HCT116 (cell line): Measurements from ENCODE around the gene RTKN2. TPM values are rescaled to one million over a fixed set of nuclear protein-coding genes. Genes with fewer than 3 reads are reported as not detected.

ENCODE experiments used
- ATAC-seq: fragments of 200-7000 bp; cut with Tn5 transposase; 2 replicates; pipeline ENCODE4 v1.9.1; 2020; ENCODE audit warnings: mild to moderate bottlenecking, moderate library complexity
- BruUV-seq: library from RNA; stranded (reverse); fragments of 400-500 nt; replicated peaks from 2 replicates; lab custom pipeline; 2021; lab: Mats Ljungman, UMichigan
- CTCF ChIA-PET: fragments of 300-600 bp; sonication (Branson Sonifier 250); formaldehyde crosslinking; loops from one replicate; lab custom pipeline; 2021; ENCODE audit warnings: antibody characterized with exemption; lab: Charles Lee
- POLR2A ChIA-PET: fragments of 300-600, 350-600 bp; sonication (Branson Sonifier 250); formaldehyde crosslinking; loops from one replicate; lab custom pipeline; 2021; ENCODE audit warnings: antibody characterized with exemption; lab: Charles Lee
- RAD21 ChIA-PET, 2 experiments: fragments of 300-600 bp; sonication (Branson Sonifier 250); formaldehyde crosslinking; loops; one replicate each; lab custom pipeline; 2023; ENCODE audit warnings: low total read pairs in 2 of 2; ENCODE audit not compliant: uncharacterized antibody in 2 of 2, unreplicated experiment in 2 of 2, low non-redundant PET in 1 of 2; lab: Charles Lee
- DNase-seq: peaks from one replicate; pipeline ENCODE4 v3.0.0-alpha.2; 2010; ENCODE audit warnings: low read depth, low spot score
- H2AFZ ChIP-seq: fragments of 200-600 bp; shearing (Covaris generic), sonication (generic); 2 replicates; pipeline ENCODE4 v1.6.1; 2017; ENCODE audit warnings: low read depth, mixed run types, mixed read lengths, antibody characterized with exemption, low read length; ENCODE audit not compliant: poor library complexity, severe bottlenecking
- H3K27ac ChIP-seq: 2 replicates; pipeline ENCODE4 v1.5.1; 2012; ENCODE audit warnings: low read depth, low read length
- H3K27me3 ChIP-seq: fragments of 200-600 bp; sonication (generic); 2 replicates; pipeline ENCODE4 v1.6.1; 2016; ENCODE audit warnings: mixed run types, low read length, mixed read lengths; ENCODE audit not compliant: insufficient read depth
- H3K36me3 ChIP-seq, 2 experiments: fragments of 200-500 bp in 1 of 2; fragments of 200-600 bp in 1 of 2; sonication (Bioruptor generic) in 1 of 2; sonication (generic) in 1 of 2; 2 replicates each; pipeline versions ENCODE4 v1.5.1 to v1.6.1; 2014 to 2016; ENCODE audit warnings: low read length in 2 of 2, inconsistent platforms in 1 of 2, mixed read lengths in 1 of 2, mixed run types in 1 of 2; ENCODE audit not compliant: insufficient read depth in 2 of 2, control insufficient read depth in 1 of 2
- H3K4me1 ChIP-seq, 2 experiments: fragments of 200-600 bp in 1 of 2; sonication (generic) in 1 of 2; 2 replicates each; pipeline versions ENCODE4 v1.5.1 to v1.6.1; 2012 to 2017; ENCODE audit warnings: low read length in 2 of 2, inconsistent platforms in 1 of 2, mild to moderate bottlenecking in 1 of 2, mixed read lengths in 1 of 2, mixed run types in 1 of 2, moderate library complexity in 1 of 2; ENCODE audit not compliant: insufficient read depth in 2 of 2, control insufficient read depth in 1 of 2
- H3K4me2 ChIP-seq: fragments of 200-600 bp; sonication (generic); 2 replicates; pipeline ENCODE4 v1.6.1; 2017; ENCODE audit warnings: mixed run types, low read length, mixed read lengths
- H3K4me3 ChIP-seq, 2 experiments: fragments of 200-600 bp in 1 of 2; sonication (generic) in 1 of 2; replicated peaks in 1 of 2; 2 replicates each; pipeline ENCODE4 v1.5.1; 2011 to 2016; ENCODE audit warnings: low read length in 2 of 2, control low read depth in 1 of 2, low read depth in 1 of 2, mild to moderate bottlenecking in 1 of 2, mixed read lengths in 1 of 2, mixed run types in 1 of 2
- H3K79me2 ChIP-seq: fragments of 200-600 bp; sonication (generic); 2 replicates; pipeline ENCODE4 v1.6.1; 2017; ENCODE audit warnings: mild to moderate bottlenecking, mixed run types, low read length, moderate library complexity, mixed read lengths; ENCODE audit not compliant: insufficient read depth
- H3K9ac ChIP-seq: fragments of 200-600 bp; sonication (generic); 2 replicates; pipeline ENCODE4 v1.6.1; 2016; ENCODE audit warnings: low read length, mixed read lengths
- H3K9me2 ChIP-seq: fragments of 200-600 bp; sonication (generic), shearing (Covaris generic); 2 replicates; pipeline ENCODE4 v1.6.1; 2017; ENCODE audit warnings: mixed run types, mild to moderate bottlenecking, moderate library complexity; ENCODE audit not compliant: insufficient read depth
- H3K9me3 ChIP-seq, 2 experiments: fragments of 200-500 bp in 1 of 2; fragments of 200-600 bp in 1 of 2; sonication (Bioruptor generic) in 1 of 2; sonication (generic) in 1 of 2; 2 replicates each; pipeline ENCODE4 v1.6.1; 2014 to 2017; ENCODE audit warnings: low read length in 2 of 2, mixed read lengths in 2 of 2, inconsistent platforms in 1 of 2, low read depth in 1 of 2, mild to moderate bottlenecking in 1 of 2, mixed run types in 1 of 2, moderate library complexity in 1 of 2; ENCODE audit not compliant: control insufficient read depth in 1 of 2, insufficient read depth in 1 of 2
- H4K20me1 ChIP-seq: fragments of 200-600 bp; sonication (generic), shearing (Covaris generic); 2 replicates; pipeline ENCODE4 v1.6.1; 2017; ENCODE audit warnings: mixed run types, mild to moderate bottlenecking, moderate library complexity; ENCODE audit not compliant: insufficient read depth
- CEBPB ChIP-seq: IDR thresholded peaks from 2 replicates; pipeline ENCODE4 v1.6.1; 2012; ENCODE audit warnings: low read depth
- ELF1 ChIP-seq: IDR thresholded peaks from 2 replicates; pipeline ENCODE4 v1.6.1; 2012; ENCODE audit warnings: low read depth, borderline replicate concordance
- EZH2 ChIP-seq: fragments of 200-600 bp; sonication (generic); IDR thresholded peaks from 2 replicates; pipeline ENCODE4 v1.6.1; 2017; ENCODE audit warnings: antibody characterized with exemption, mixed run types
- EZH2phosphoT487 ChIP-seq: fragments of 200-600 bp; IDR thresholded peaks from 2 replicates; pipeline ENCODE4 v1.6.1; 2018; ENCODE audit warnings: antibody characterized with exemption, borderline replicate concordance
- POLR2AphosphoS5 ChIP-seq: IDR thresholded peaks from 2 replicates; pipeline ENCODE4 v1.6.1; 2011; ENCODE audit warnings: mild to moderate bottlenecking, low read depth, low read length, moderate library complexity
- RAD21 ChIP-seq: IDR thresholded peaks from 2 replicates; pipeline ENCODE4 v1.6.1; 2012; ENCODE audit warnings: low read depth, mild to moderate bottlenecking
- ZNF274 ChIP-seq: fragments of 200-500 bp; sonication (Bioruptor generic); IDR thresholded peaks from 2 replicates; pipeline ENCODE4 v1.6.1; 2014; ENCODE audit warnings: mild to moderate bottlenecking, low read depth, low read length, inconsistent platforms
- intact Hi-C: fragments of 100-400 bp; cut with micrococcal nuclease; formaldehyde crosslinking; loops from 2 replicates; pipeline ENCODE4 v1.10.0; 2022
- total RNA-seq: library from RNA; stranded (reverse); gene quantifications from one replicate; pipeline ENCODE4 v1.2.1, GENCODE V29; 2021; ENCODE audit not compliant: unreplicated experiment
- TF ChIP-seq, protein P1 (sequence below): IDR thresholded peaks from 2 replicates; pipeline ENCODE4 v1.6.1; 2011; ENCODE audit warnings: mild to moderate bottlenecking, low read length, moderate library complexity; ENCODE audit not compliant: insufficient replicate concordance; ENCODE audit errors: extremely low read depth
- TF ChIP-seq, protein P2 (sequence below): IDR thresholded peaks from 2 replicates; pipeline ENCODE4 v1.6.1; 2012
- TF ChIP-seq, protein P3 (sequence below): IDR thresholded peaks from 2 replicates; pipeline ENCODE4 v1.6.1; 2012

Gene RTKN2
- total RNA-seq, 1 experiment from 2014 or later: 7.9 TPM

DNA sequence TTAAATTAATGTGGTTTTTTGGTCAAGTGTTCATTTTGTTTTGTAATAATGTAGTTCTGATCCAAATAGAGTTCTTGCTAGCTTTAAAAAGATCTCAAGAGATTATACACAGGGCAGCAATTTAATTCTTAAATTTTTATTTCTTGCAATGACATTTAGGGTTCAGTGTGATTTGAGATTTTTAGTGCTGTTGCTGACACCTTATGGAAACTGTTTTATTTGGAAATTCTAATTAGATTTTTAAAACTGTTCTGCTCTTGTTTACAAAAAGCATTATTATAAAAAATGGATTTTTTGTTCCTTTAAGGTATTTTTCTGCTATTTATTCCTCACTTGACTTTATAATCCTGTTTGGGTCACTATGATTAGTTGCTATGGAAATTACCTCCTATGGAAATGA lies 72.1 kb downstream of the RTKN2 start:
- H4K20me1 ChIP-seq: no peaks in the 10 kb centered on the region
- no peaks in the 10 kb centered on the region for H3K4me1 ChIP-seq
- H3K9me2 ChIP-seq: no peaks in the 10 kb centered on the region
- no peaks in the 10 kb centered on the region for H3K79me2 ChIP-seq
- no peak overlapping the region for H2AFZ ChIP-seq
- no peaks in the 10 kb centered on the region for H3K27me3 ChIP-seq
- ChIA-PET CTCF (no interaction called here), POLR2A (no interaction called here), RAD21 (no interaction called here)
- H3K36me3 ChIP-seq: peaks cover 0 to 2% of the 10 kb centered on the region in 2 experiments; a peak in 1 of 4 replicates
- DNase-seq: no peak
- intact Hi-C loops: no loop called here
- no peak overlapping the region for H3K9ac ChIP-seq
- no peak overlapping the region for H3K4me2 ChIP-seq
- H3K4me3 ChIP-seq: no peak overlapping the region
- no peak for TF ChIP-seq EZH2
- no peak for TF ChIP-seq ELF1
- no peak for TF ChIP-seq ZNF274
- TF ChIP-seq, protein P1, sequence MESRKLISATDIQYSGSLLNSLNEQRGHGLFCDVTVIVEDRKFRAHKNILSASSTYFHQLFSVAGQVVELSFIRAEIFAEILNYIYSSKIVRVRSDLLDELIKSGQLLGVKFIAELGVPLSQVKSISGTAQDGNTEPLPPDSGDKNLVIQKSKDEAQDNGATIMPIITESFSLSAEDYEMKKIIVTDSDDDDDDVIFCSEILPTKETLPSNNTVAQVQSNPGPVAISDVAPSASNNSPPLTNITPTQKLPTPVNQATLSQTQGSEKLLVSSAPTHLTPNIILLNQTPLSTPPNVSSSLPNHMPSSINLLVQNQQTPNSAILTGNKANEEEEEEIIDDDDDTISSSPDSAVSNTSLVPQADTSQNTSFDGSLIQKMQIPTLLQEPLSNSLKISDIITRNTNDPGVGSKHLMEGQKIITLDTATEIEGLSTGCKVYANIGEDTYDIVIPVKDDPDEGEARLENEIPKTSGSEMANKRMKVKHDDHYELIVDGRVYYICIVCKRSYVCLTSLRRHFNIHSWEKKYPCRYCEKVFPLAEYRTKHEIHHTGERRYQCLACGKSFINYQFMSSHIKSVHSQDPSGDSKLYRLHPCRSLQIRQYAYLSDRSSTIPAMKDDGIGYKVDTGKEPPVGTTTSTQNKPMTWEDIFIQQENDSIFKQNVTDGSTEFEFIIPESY: no peak
- TF ChIP-seq POLR2AphosphoS5: no peak
- no peak for TF ChIP-seq EZH2phosphoT487
- TF ChIP-seq CEBPB: no peak
- TF ChIP-seq, protein P2, sequence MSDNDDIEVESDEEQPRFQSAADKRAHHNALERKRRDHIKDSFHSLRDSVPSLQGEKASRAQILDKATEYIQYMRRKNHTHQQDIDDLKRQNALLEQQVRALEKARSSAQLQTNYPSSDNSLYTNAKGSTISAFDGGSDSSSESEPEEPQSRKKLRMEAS: no peak
- TF ChIP-seq RAD21: no peak
- TF ChIP-seq, protein P3, sequence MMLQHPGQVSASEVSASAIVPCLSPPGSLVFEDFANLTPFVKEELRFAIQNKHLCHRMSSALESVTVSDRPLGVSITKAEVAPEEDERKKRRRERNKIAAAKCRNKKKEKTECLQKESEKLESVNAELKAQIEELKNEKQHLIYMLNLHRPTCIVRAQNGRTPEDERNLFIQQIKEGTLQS: no peak
- H3K27ac ChIP-seq: no peak overlapping the region
- no TSS peak for BruUV-seq
- H3K9me3 ChIP-seq: no peaks in the 10 kb centered on the region
- no peak for ATAC-seq
